Measurements from ENCODE around the gene KRTAP4-16.

GRCh38 chr17:41151525-41151924, 49.5 kb upstream of the KRTAP4-16 start:
- TF ChIP-seq, protein P1, sequence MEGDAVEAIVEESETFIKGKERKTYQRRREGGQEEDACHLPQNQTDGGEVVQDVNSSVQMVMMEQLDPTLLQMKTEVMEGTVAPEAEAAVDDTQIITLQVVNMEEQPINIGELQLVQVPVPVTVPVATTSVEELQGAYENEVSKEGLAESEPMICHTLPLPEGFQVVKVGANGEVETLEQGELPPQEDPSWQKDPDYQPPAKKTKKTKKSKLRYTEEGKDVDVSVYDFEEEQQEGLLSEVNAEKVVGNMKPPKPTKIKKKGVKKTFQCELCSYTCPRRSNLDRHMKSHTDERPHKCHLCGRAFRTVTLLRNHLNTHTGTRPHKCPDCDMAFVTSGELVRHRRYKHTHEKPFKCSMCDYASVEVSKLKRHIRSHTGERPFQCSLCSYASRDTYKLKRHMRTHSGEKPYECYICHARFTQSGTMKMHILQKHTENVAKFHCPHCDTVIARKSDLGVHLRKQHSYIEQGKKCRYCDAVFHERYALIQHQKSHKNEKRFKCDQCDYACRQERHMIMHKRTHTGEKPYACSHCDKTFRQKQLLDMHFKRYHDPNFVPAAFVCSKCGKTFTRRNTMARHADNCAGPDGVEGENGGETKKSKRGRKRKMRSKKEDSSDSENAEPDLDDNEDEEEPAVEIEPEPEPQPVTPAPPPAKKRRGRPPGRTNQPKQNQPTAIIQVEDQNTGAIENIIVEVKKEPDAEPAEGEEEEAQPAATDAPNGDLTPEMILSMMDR (IDR thresholded peaks at IDR 0.05; ENCODE audit: insufficient read depth, low read depth, low read length), result no peak
- no peak for TF ChIP-seq EZH2 (IDR thresholded peaks at IDR 0.05; ENCODE audit: insufficient read depth, low read length)
